ENCODE data around the gene ZEB2. TPM values are rescaled to one million over a fixed set of nuclear protein-coding genes. Genes with fewer than 3 reads are reported as not detected.
"Not testable (repeated sequence)": the region's sequence is repeated elsewhere in the genome, so short reads cannot be mapped to it uniquely, and the experiment has no call there.

The ZEB2 gene
- total RNA-seq, 1 donor from 2014 or later = 89.1 TPM

GRCh38 chr2:144372410-144373080 is 147.4 kb downstream of the ZEB2 start:
- Histone ChIP-seq H3K36me3 (no peaks in the 10 kb centered on the region), H3K27me3 (ENCODE audit: low read depth) (no peaks in the 10 kb centered on the region), H3K27ac (replicated peaks) (peak overlapping the region; percentile 36), H3K9me3 (replicated peaks) (no peaks in the 10 kb centered on the region), H3K4me3 (peak overlapping the region; percentile 28), H3K4me1 (peaks cover 28% of the 10 kb centered on the region)
- TF ChIP-seq CTCF (IDR thresholded peaks at IDR 0.05; ENCODE audit: borderline replicate concordance) = no peak
- DNase-seq = peak; percentile 24
- intact Hi-C loops (cut with micrococcal nuclease) = no loop called here

GRCh38 chr2:144370937-144371584 is 148.9 kb downstream of the ZEB2 start:
- no peak for DNase-seq
- TF ChIP-seq CTCF (IDR thresholded peaks at IDR 0.05; ENCODE audit: borderline replicate concordance) = no peak
- Histone ChIP-seq H3K4me1 (peaks cover 28% of the 10 kb centered on the region), H3K27me3 (ENCODE audit: low read depth) (no peaks in the 10 kb centered on the region), H3K36me3 (no peaks in the 10 kb centered on the region), H3K4me3 (no peak overlapping the region), H3K9me3 (replicated peaks) (no peaks in the 10 kb centered on the region), H3K27ac (replicated peaks) (no peak overlapping the region)
- intact Hi-C loops (cut with micrococcal nuclease) = no loop called here

- H3K36me3 ChIP-seq = no peaks in the 10 kb centered on the region
- no peak for TF ChIP-seq CTCF (IDR thresholded peaks at IDR 0.05; ENCODE audit: borderline replicate concordance)
- H3K4me3 ChIP-seq = no peak overlapping the region
- no peak overlapping the region for H3K27ac ChIP-seq (replicated peaks)
- DNase-seq = no peak
- intact Hi-C loops (cut with micrococcal nuclease) = no loop called here
- peaks cover 28% of the 10 kb centered on the region for H3K4me1 ChIP-seq
- H3K27me3 ChIP-seq (ENCODE audit: low read depth) = no peaks in the 10 kb centered on the region
- H3K9me3 ChIP-seq (replicated peaks) = no peaks in the 10 kb centered on the region
These were observed 150.5 kb downstream of the ZEB2 start for GRCh38 chr2:144369416-144369815.

GRCh38 chr2:144366825-144367429 is 153.0 kb downstream of the ZEB2 start:
- Histone ChIP-seq H3K36me3 (no peaks in the 10 kb centered on the region), H3K4me1 (peaks cover 14% of the 10 kb centered on the region), H3K27me3 (ENCODE audit: low read depth) (no peaks in the 10 kb centered on the region), H3K27ac (replicated peaks) (no peak overlapping the region), H3K9me3 (replicated peaks) (no peaks in the 10 kb centered on the region), H3K4me3 (no peak overlapping the region)
- intact Hi-C loops (cut with micrococcal nuclease) = no loop called here
- no peak for DNase-seq
- TF ChIP-seq CTCF (IDR thresholded peaks at IDR 0.05; ENCODE audit: borderline replicate concordance) = no peak

- Histone ChIP-seq H3K4me3 (no peak overlapping the region), H3K4me1 (no peaks in the 10 kb centered on the region), H3K9me3 (replicated peaks) (no peaks in the 10 kb centered on the region), H3K36me3 (no peaks in the 10 kb centered on the region), H3K27me3 (ENCODE audit: low read depth) (no peaks in the 10 kb centered on the region), H3K27ac (replicated peaks) (no peak overlapping the region)
- TF ChIP-seq CTCF (IDR thresholded peaks at IDR 0.05; ENCODE audit: borderline replicate concordance) = no peak
- intact Hi-C loops (cut with micrococcal nuclease) = no loop called here
- no peak for DNase-seq
These were observed 154.8 kb downstream of the ZEB2 start for GRCh38 chr2:144364944-144365738.

- intact Hi-C loops (cut with micrococcal nuclease); H3K27me3 ChIP-seq (ENCODE audit: low read depth); DNase-seq; H3K9me3 ChIP-seq (replicated peaks); H3K36me3 ChIP-seq; H3K4me3 ChIP-seq; H3K4me1 ChIP-seq; H3K27ac ChIP-seq (replicated peaks): not testable (repeated sequence)
These were observed 155.7 kb downstream of the ZEB2 start for GRCh38 chr2:144364247-144364646.
